DMS53 treated with DMSO at 0.1 percent for 48 hours (cell line): Measurements from ENCODE around the gene MKNK1.

Experiments
- DNase-seq: peaks from one replicate; lab custom pipeline; 2025; ENCODE audit not compliant: unreplicated experiment; lab: John Stamatoyannopoulos, UW

Gene MKNK1

DNA sequence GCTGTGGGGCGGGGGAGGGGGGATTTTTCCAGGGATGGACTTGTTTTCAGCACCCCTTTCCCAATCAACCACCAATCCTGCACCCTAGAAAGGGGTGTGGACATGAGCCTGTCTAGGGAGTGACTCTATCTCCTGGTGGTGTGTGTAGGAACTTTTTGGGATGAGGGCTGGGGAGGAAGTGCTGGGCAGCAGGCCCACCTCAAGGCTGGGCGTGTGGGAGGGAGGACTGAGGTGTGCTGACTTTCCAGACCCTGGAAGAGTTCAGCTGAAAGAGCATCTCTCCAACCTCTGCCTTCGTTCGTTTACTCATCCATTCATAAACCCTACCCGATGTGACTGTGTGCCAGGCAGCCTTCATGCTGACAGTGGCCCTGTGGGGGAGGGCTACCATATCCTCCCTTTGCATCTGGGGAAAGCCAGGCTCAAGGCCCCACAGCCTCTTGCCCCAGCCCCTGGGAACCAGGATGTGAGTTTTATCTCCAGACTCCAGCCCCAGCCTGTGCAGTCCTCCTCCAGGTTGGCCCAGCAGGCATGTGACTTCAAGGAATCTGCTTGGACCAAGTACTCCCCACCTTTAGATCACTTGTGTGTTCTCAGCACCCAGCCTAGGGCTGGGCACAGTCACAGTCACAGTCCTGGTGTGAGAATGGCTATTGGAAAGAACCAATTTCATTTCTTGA lies 59.4 kb downstream of the MKNK1 start:
- no peak for DNase-seq

DNA sequence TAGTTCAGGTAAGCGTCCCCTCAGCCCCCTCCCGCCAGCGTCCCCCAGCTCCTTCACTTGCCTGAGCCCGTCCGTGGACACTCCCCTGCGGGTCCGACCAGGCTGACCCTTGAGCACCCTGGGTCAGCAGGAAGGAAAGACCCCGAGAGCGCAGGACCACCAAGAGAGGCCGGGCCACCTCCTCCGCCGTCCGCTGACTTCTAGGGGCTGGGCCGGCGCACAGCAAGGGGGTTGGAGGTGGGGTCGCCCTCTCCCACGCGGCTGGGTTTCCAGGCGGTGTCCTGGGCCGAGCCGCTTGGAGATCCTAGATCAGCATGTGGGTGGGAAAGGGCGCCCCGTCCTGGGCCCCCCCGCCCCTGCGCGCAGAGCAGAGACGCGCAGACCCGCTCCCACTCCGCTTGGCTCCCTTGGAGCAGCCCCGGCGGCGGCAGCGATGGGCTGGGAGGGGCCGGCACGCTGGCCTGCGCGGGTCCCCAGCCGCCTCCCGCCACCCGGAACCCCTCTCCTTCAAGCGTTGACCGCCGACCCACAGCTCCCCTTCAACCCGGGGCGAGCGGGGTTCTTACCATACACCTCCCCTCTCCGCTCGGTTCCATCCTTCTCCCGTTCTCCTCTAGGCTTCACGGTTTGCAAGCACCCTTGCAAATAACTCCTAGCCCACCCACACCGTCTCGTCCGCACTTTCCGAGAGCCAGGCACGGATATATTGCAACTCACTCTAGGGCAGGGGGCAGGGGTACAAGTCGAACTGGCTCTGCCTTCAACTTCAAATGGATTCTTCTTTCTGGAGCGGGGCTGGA lies 60.1 kb downstream of the MKNK1 start:
- no peak for DNase-seq

DNA sequence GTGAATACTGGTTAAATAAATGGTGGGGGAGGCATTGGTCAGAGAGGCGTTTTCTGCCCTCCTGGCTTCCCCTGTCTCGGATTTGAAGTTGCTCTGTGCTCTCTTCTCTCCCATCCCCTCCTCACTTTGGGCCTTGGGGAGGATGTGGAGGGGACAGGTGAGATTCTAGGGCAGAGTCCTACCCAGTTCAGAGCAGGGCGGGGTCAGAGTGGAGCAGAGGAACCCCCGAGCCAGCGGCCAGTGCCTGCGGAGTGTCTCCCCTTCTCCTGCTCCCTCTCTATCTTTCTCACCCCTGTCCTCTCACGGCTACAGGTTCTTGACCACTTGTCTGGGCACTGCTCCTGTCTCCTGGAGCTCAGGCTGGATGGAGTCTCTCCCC lies 60.7 kb downstream of the MKNK1 start:
- no peak for DNase-seq

DNA sequence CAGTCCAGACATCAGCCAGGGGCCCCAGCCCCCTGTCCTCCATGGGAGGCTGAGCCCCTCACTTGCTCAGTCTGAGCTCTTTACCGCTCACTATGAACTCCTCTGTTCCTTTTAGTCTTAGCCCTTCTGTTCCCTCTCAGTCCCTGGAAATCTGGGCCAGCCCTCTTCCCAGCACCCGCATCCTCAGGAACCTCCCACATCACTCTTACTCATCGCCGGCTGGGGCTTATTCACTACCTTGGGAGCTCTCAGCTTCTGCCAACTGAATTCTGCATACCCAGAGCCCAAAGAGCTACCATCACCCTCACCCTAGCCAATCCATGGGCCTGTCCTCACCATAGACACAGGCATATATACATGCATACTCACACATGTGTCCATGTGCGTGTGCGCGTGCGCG lies 64.1 kb downstream of the MKNK1 start:
- no peak for DNase-seq

DNA sequence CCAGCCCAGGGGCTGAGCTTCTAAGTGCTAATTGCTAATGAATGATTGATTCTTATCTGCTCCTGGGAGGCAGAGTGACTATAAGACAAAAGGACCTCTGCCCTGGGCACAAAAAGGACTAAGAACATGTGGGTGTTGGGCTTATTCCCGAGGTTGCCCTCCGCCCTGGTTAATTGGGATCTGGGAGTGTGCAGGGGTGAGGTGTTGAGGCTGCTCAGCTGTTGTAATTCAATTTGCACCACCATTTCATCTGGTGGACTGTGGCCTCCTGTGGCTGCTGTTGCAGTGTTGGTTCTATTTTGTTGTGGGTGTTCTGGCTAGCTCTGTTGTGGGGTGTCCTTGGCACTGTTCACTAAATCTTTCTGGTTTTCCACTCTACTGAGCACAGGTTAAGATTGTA lies 65.9 kb downstream of the MKNK1 start:
- no peak for DNase-seq

DNA sequence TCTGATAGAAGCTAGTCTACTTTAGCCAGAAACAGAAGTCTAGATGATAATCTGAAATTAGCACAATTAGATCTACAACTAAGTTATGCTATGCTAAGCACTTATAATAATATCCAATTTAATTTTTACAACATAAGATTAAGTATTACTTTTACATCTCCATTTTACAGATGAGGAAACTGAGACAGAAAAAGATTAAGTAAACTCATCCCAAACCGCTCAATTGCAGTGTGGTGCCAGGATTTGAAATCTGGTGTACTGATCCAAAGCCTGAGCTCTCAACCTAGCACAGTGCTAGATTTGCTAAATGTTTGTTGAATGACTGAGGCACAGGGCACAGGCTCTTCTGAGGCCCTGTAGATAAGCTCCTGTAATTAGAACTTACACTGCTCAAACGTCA lies 66.4 kb downstream of the MKNK1 start:
- no peak for DNase-seq

DNA sequence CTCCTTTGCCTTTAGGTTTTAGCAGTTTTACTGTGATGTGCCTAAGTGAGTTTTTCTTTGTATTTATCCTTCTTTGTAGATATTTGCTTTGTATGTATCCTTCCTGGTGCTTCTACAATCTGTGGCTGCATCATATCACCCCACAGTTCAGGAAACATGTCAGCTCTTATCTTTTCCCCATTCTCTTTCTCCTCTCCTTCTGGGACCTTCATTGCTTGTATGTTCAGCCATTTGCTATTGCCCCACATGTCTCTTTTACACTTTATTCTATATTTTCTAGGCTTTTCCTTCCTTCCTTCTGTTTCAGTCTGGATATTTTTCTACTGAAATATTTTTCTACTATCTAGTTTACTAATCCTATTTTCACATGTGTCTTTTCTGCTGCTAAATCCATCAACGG lies 67.5 kb downstream of the MKNK1 start:
- no peak for DNase-seq

DNA sequence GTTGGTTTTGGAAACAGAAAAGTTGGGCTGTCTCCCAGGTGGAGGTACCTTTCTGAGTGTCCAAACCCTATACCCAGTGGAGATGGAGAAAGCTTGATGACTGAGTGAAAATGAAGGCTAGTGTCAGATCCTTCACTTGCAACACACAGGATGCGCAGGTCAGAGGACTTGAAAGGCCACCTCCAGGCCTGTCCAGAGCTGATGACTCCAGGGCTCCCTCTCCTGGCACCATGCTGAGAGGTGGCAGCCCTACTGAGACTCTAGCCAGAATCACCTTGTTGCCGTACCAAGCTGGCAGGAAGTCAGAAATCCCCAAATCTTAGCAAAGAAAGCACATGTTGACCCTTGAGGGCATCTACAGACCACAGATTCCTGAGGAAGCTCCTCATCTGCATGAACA lies 69.0 kb downstream of the MKNK1 start:
- DNase-seq: peak; percentile 80

DNA sequence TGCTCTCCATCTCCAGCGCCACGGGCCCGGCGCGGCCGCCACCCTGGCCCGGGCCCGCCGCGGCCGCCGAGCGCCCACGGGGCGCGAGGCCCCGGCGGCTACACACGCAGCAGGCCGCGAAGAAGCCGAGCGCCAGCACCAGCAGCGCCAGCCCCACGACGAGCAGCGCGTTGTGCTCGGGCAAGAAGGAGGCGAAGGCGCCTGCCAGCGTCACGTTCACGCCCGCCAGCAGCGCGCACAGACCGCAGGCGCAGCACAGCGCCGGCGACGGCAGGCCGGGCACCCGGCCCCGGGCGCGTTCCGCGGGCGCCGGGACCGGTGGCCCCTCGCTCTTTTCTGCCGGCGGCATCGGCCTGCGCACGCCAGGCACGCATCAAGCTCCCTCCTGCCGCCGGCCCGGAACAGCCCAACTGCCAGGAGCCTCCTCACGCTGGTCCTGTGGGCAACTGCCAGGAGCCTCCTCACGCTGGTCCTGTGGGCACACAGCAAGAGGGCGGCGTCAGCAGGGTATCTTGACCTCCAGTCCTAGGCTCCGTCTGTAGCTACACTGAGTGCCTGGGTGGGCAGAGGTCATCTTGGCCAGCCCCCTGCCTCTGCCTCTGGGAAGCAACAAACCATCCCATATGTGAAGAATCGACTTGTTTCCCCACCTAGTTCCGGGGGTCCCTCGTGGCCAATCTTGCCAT lies 70.7 kb downstream of the MKNK1 start:
- no peak for DNase-seq

DNA sequence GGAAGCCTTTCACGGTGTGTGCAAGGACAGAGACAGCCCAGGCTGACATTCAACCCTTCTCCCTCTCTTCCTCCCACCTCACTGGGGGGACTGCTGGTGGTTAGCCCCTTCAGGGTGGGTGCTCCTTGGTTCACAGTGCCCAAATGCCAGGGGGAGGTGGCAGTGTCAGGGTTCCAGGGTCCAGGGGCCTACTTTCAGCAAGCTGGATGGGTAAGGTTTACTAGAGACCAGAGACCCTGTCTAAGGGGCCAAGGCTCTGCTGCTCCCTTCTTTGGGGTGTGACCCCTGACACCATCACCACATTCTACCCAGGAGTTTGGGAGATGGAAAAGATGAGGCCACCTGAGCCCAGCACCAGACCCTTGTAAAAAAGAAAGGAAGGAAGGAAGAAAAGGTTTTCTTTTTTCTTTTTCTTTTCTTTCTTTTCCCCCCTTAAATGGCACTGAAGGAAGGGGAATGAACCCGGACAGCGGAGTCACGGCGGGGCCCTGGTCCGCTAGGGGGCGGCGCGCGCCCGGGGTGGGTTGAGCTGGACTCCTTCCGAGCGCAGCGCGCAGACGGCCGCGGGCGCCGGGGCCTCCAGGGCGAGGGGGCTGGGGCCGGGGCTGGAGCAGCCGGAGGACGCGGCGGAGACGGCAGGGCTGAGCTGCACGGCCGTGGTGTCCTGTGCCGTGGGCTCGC lies 71.4 kb downstream of the MKNK1 start:
- peak; percentile 21 for DNase-seq

DNA sequence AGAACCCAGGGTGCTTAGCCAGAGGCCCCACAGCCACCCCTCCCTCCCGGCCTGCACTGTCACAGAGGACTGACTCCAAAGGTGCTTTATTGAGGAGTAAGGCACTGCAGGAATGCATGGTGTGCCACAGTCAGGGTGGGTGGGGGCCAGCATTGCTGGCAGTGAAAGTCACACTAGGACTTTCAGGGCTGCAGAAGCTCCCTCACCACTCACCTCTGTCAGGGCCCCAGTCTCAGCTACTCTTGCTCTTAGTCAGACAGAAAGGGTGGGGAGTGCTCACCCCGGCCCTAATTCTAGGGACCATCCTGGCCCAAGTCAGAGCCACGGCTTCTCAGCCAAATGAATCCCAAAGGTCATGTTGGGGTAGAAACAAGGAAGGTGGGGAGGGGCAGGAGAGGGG lies 72.0 kb downstream of the MKNK1 start:
- DNase-seq: no peak

DNA sequence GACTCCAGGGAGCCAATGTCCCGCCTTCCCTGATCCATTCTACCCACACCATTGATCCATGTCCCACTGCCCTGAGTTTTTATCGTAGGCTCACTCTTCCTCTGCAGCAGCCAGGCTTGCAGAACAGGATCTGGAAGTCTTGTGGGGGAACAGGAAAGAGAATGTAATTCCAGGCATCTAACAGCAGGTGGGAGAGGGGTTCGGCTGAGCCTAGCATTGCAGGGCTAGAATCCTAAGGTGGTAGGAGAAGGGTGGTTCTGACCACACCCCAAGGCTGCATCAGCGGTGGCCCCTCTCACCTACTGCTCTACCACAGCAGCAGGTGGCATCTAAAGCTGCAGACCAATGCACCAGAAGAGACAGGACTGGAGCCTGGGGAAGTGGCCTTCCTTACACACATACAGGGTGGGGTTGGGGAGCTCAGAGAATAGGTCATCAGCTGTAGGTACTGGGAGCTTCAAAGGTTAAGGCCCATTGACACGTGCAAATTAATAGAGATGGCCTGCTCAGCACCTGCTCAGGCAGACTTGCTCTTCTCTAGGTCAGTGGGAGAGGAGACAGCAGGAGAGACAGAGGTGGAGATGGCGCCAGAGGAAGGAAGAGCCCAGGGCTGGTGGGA lies 73.2 kb downstream of the MKNK1 start:
- no peak for DNase-seq

DNA sequence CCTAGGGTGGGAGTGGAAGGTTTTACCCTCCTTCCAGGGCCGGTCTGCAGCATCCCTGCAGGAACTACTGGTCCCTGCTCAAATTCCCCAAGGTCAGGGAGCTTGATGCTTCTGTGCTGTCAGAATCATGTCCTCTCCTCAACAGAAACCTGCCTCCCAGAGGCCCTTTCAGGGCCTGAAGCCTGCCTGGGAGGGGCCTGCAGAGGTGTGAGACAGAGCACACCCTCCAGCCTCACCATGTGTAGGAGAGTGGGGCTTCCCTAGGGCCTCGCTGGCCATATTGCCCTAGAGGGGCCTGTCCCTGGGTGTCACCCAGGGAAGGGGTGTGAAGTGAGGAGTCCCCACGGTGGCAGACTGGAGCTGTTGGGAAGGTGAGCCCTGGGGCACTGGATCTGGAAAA lies 73.8 kb downstream of the MKNK1 start:
- DNase-seq: no peak

DNA sequence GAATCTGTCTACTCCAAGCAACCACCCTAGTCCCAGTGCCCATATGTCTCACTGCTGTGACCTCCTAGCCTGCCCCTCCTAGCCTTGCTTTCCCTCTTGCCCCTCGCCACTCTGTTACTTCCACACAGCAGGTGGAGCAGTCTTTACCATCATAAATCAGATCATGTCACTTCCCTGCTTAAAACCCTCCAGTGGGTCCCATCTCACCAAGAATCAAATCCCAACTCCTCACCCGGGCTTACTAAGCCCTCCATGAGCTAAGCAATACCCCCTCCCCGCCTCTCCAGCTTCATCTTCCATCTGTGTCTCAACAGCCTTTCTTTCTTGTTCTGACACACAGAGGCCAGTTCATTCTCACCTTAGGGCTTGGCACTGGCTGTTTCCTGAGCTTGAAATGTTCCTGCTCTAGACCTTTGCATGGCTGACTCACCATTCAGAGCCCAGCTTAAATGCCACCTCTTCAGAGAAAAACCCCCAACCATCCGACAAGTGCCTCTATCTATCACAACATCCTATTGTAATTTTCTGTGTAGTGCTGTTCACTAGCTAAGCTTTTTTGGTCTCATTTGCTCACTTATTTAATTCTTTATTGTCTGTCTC lies 74.9 kb downstream of the MKNK1 start:
- no peak for DNase-seq

DNA sequence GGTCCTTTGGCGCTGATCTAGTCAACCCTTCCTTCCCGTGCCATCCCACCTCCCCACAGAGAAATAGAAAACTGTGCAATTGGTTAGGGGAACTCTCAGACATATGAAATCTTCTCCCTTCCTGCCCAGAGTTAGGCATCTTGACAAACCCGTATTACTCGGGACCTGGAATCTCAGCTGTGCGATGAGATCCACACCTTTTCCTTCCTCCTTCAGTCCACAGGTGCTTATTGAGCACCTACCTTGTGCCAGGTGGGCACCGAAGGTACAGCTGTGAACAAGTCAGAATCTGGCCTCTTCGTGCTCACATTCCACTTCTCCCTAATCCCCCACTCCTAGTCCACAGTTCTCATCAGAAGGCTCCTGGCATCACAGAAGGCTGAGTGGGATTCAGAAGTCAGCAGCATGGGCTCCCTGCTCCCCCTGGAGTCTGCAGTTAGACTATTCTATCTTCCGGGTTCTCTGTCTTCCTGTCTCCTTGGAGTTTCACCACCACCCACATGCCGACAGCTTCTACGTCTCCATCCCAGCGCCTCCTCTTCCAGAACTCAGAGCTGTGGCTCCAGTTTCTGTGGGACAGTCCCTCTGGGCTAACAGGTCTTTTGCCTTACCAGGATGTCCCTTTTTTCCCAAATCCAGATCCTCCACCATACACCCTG lies 75.6 kb downstream of the MKNK1 start:
- no peak for DNase-seq

DNA sequence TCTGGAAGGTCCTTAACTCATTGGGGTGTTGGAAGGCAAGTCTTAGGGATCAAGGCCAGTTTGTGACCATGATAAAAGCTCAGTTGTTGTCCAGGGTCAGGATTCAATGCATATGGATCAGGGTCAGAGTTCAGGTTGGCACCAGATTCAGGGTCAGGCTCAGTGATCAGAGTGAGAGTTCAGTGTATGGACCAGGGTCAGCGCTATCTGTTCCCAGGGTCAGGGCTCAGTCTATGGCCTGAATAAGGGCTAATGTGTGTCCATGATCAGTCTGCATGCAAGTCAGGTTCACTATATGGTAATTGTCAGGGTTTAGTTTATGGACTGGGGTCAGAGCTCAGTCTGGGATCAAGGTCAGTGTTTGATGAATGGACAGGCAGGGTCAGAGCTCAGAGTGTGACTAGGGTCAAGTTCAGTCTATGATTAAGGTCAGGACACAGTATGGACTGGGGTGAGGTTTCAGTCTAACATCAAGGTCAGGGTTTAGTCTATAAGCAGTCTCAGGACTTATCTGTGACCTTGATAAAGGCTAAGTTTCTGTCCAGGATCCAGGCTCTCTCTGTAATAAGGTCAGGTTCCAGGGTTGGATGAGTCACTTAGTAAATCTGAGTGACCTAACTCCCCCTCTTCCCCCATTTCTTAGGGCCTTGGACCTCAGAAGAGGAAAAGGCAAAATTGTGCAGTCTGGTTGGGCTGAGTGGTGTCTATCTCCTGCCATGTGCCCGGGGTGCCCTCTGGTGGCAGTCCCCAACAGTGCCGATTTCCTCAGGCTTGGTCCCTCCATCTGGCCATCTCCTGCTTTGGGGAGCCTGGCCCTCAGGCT lies 76.4 kb downstream of the MKNK1 start:
- DNase-seq: peak; percentile 85

DNA sequence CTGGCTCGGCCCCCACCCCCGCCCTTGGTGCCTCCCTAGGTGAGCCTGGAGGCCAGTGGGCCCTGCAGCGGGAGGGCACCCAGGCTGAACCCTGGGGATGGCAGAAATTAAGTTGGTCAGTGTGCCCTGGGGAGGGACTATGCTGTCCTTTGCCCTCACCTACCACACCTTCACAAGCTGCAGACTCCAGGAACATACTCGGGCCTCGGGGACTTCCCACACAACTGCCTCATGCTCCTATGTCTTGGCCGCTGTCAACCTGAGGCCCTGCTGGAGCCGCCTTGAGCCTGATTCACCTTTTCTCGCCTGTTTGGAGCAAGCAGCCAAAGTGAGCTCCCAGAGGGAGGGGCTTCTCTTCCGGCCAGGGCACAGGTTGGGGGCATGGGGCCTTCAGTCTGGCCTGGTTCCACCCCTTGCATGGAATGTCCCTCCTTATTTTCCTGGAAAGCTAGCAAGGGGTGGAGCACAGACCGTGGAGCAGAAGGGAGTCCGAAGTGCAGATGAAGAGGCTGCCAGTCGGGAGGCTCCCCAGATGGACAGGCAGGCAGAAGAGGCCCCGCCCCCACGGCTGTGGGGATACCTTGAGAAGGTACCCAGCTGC lies 77.3 kb downstream of the MKNK1 start:
- DNase-seq: no peak

DNA sequence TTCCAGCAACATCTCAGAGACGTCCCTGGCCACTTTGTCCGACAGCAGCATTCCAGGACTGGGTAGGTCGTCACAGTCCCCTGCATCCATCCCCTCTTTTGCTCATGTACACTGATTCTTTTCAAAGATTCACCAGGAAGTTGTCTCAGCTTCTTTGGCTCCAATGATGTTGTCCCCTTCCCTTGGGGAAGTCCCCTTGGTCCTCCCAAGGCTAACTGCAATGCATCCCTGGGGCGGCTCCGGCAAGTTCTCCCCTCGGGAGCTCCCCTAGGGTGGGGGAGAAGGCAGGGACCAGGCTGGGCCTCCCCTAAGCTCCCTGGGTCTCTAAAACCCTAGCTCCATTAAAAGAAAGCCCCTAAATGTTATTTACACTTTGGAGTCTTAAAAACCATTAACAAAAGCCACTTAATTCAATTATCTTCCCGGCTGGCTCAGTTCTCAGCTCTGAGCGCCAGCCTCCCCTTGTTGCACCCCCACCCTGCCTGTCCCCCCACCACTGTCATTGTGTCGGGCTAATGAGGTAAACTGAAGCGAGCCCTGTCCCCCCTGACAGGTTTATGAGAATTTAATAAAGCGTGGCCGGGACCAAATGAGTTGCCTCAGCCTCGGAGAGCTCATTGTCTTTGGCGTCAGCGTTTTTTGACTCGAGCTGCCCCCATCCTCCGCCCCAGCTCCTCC lies 77.9 kb downstream of the MKNK1 start:
- DNase-seq: no peak
